B cell (primary cell): ENCODE results near the gene IL20RB. TPM values are rescaled to one million over a fixed set of nuclear protein-coding genes. Genes with fewer than 3 reads are reported as not detected.

ENCODE experiments used
- ATAC-seq: fragments of 200-7000 bp; cut with Tn5 transposase; one replicate; pipeline ENCODE4 v1.10.0; 2021; ENCODE audit warnings: low read depth, mild to moderate bottlenecking, moderate number of reproducible peaks, moderate library complexity
- CTCF ChIA-PET: fragments of 350-600 bp; sonication (Branson Sonifier 250); formaldehyde crosslinking; loops from one replicate; lab custom pipeline; 2021; ENCODE audit warnings: antibody characterized with exemption, inconsistent platforms; lab: Charles Lee
- POLR2A ChIA-PET: fragments of 350-600 bp; sonication (Branson Sonifier 250); formaldehyde crosslinking; loops from one replicate; lab custom pipeline; 2021; ENCODE audit warnings: antibody characterized with exemption; lab: Charles Lee
- DNase-seq: peaks from one replicate; pipeline ENCODE4 v3.0.0; 2013
- H2AFZ ChIP-seq: 2 replicates; pipeline ENCODE4 v1.6.1; 2012; ENCODE audit warnings: mild to moderate bottlenecking, low read depth, low read length; ENCODE audit not compliant: insufficient read depth, poor library complexity, severe bottlenecking
- H3K27ac ChIP-seq, 2 donors: 1 replicate in 1 of 2; 2 replicates in 1 of 2; pipeline ENCODE4 v1.5.1; 2012 to 2013; ENCODE audit warnings: low read length in 2 of 2, mild to moderate bottlenecking in 2 of 2, moderate library complexity in 1 of 2
- H3K27me3 ChIP-seq, 4 experiments: fragments of 200-600 bp in 1 of 4; sonication (generic) in 1 of 4; replicated peaks in 1 of 4; 1 replicate in 2 of 4; 2 replicates in 2 of 4; pipeline versions ENCODE4 v1.6.1 to v1.7.0; 2013 to 2016; ENCODE audit warnings: low read length in 3 of 4, mild to moderate bottlenecking in 2 of 4, mixed read lengths in 1 of 4, moderate library complexity in 1 of 4; ENCODE audit not compliant: insufficient read depth in 4 of 4, control insufficient read depth in 3 of 4; ENCODE audit errors: control extremely low read depth in 1 of 4
- H3K36me3 ChIP-seq, 2 experiments: replicated peaks in 1 of 2; 1 replicate in 1 of 2; 2 replicates in 1 of 2; pipeline versions ENCODE4 v1.6.1 to v1.7.1; 2013; ENCODE audit warnings: low read length in 1 of 2; ENCODE audit not compliant: insufficient read depth in 2 of 2, control insufficient read depth in 1 of 2; ENCODE audit errors: control extremely low read depth in 1 of 2, extremely low read depth in 1 of 2
- H3K4me1 ChIP-seq, 2 donors: fragments of 200-600 bp in 1 of 2; sonication (generic) in 1 of 2; 1 replicate in 1 of 2; 2 replicates in 1 of 2; pipeline versions ENCODE4 v1.5.1 to v1.6.1; 2013 to 2017; ENCODE audit warnings: low read length in 2 of 2; ENCODE audit not compliant: control insufficient read depth in 2 of 2, insufficient read depth in 2 of 2
- H3K4me2 ChIP-seq: replicated peaks from 2 replicates; pipeline ENCODE3; 2012; ENCODE audit warnings: mild to moderate bottlenecking, low read depth, low read length; ENCODE audit not compliant: poor library complexity, severe bottlenecking
- H3K4me3 ChIP-seq, 5 experiments: fragments of 200-600 bp in 1 of 5; sonication (generic) in 1 of 5; 1 replicate in 3 of 5; 2 replicates in 2 of 5; pipeline versions ENCODE4 v1.5.1 to v1.7.0; 2011 to 2016; ENCODE audit warnings: low read length in 4 of 5, mild to moderate bottlenecking in 4 of 5, low read depth in 2 of 5, control low read depth in 1 of 5, moderate library complexity in 1 of 5; ENCODE audit not compliant: insufficient read depth in 1 of 5; ENCODE audit errors: control extremely low read depth in 1 of 5, extremely low read depth in 1 of 5
- H3K79me2 ChIP-seq: fragments of 200-600 bp; sonication (generic); one replicate; pipeline ENCODE4 v1.6.0; 2016; ENCODE audit warnings: low read length; ENCODE audit not compliant: control insufficient read depth, insufficient read depth
- H3K9ac ChIP-seq: fragments of 200-600 bp; sonication (generic); 2 replicates; pipeline ENCODE4 v1.6.1; 2017; ENCODE audit warnings: mild to moderate bottlenecking, low read length, moderate library complexity
- H3K9me3 ChIP-seq, 3 donors: one replicate each; pipeline versions ENCODE4 v1.6.1 to v1.7.1; 2013; ENCODE audit warnings: low read length in 2 of 3; ENCODE audit not compliant: control insufficient read depth in 2 of 3, insufficient read depth in 1 of 3; ENCODE audit errors: control extremely low read depth in 1 of 3
- H4K20me1 ChIP-seq: 2 replicates; pipeline ENCODE4 v1.6.0; 2012; ENCODE audit warnings: mild to moderate bottlenecking, low read length; ENCODE audit not compliant: insufficient read depth, control insufficient read depth, poor library complexity, severe bottlenecking
- H3K27ac Mint-ChIP-seq: one replicate; pipeline ENCODE4 v1.8.0; 2021; ENCODE audit warnings: mixed read lengths
- H3K27me3 Mint-ChIP-seq: one replicate; pipeline ENCODE4 v1.8.0; 2021; ENCODE audit warnings: mixed read lengths
- H3K4me1 Mint-ChIP-seq: one replicate; pipeline ENCODE4 v1.8.0; 2021; ENCODE audit warnings: mixed read lengths
- H3K4me3 Mint-ChIP-seq: one replicate; pipeline ENCODE4 v1.8.0; 2021; ENCODE audit warnings: mixed read lengths
- H3K9me3 Mint-ChIP-seq: one replicate; pipeline ENCODE4 v1.8.0; 2022; ENCODE audit warnings: mixed read lengths; ENCODE audit not compliant: insufficient read depth
- EZH2 ChIP-seq: IDR thresholded peaks from 2 replicates; pipeline ENCODE4 v1.6.1; 2012; ENCODE audit warnings: borderline replicate concordance, low read depth, mild to moderate bottlenecking, moderate library complexity, low read length; ENCODE audit not compliant: insufficient read depth, poor library complexity, severe bottlenecking
- WGBS: methylation state at CpG from one replicate; pipeline ENCODE4 v1.1.5; 2013; ENCODE audit warnings: missing lambda C conversion rate; ENCODE audit not compliant: insufficient coverage; 5-methylcytosine and 5-hydroxymethylcytosine counted together
- intact Hi-C: fragments of 100-400 bp; cut with micrococcal nuclease; formaldehyde crosslinking; loops from one replicate; pipeline ENCODE4 v1.10.0; 2022
- polyA plus RNA-seq: library from polyadenylated mRNA; depleted of rRNA; stranded (reverse); fragments of >200 nt; gene quantifications from 2 replicates; pipeline ENCODE4 v1.2.3, GENCODE V29; 2012
- total RNA-seq, 2 donors: library from RNA; stranded (reverse); fragments of 120-200 nt in 1 of 2; gene quantifications; 1 replicate in 1 of 2; 2 replicates in 1 of 2; pipeline versions ENCODE4 v1.2.3 to v1.2.4, GENCODE V29; 2013 to 2022
- TF ChIP-seq, protein P1 (sequence below): fragments of 200-600 bp; IDR thresholded peaks from one replicate; pipeline ENCODE4 v1.8.0; 2022; ENCODE audit warnings: antibody characterized with exemption, mild to moderate bottlenecking

Gene IL20RB
- total and polyA plus RNA-seq, 2 donors (not counting 1 experiment from before 2014, with no cell fraction given): 0.22 to 0.84 TPM

DNA sequence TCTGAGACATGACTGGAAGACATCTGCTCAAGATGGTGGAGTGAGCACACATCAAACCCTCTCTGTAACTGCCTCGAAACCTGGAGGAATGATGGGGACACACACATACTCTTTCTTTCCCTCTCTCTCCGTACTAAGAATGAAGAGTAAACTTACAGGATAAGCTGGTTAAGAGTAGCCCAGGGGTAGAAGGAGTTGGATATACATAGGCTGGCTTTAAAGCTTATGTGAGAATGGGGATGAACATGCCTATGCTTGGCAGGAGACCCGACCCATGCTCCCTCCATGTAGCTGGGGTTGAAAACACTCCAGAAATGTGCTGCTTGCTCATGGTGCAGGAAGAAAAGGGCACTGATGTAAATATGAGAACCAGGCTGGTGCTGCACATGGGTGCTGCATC is 68.9 kb downstream of the IL20RB start:
- ChIA-PET POLR2A (no interaction called here), CTCF (no interaction called here)

DNA sequence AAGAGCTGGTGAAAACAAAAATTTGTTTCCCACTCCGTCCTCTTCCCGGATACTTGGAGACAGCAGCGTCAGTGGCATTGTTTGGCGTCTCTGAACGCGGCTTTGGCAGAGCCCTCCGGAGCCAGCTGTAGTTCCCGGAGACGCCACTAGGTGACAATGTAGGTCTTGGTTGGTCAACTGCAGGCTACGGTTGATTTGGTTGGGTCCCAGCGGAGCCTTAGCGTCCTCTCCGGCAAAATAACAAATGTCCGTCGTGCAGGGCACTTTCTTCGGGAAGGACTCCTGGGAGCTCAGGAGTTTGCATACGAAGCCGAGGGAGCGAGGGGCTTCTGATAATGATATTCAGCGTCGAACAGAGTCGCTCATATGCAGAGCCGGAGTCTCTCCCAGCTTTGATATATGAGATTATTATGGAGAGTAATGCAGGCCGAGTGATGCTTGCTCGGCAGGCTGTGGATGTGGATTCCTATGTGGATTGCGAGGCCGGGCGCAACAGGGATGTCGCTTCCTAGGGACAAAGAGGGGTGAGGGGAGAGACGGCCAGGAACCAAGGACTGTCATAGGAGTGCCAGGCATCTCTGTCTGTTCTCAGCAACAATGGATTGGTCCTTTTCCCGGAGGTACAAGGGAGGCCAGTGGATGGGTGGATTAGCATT is 74.8 kb downstream of the IL20RB start:
- peaks cover 9% of the 10 kb centered on the region for H3K4me1 Mint-ChIP-seq
- no peaks in the 10 kb centered on the region for H3K9me3 Mint-ChIP-seq
- no peak overlapping the region for H3K27ac ChIP-seq
- ATAC-seq (peak; percentile 85), DNase-seq (peak; percentile 65)
- CTCF ChIA-PET: interaction anchor here (0.6 to 2.2 kb wide), 9 partner anchors 8 to 914 kb away, joined by 3 to 15 read pairs (median 4); no protein-coding TSS in a partner anchor
- H3K9ac ChIP-seq: peak overlapping the region; percentile 37
- peak overlapping the region in 3 of 5 experiments; percentile 11 to 49 (median 34) for H3K4me3 ChIP-seq
- intact Hi-C loops: loop anchor here (5.0 kb wide), 1 partner anchor 955 kb away; no protein-coding TSS in a partner anchor
- H3K27me3 Mint-ChIP-seq: peaks cover 31% of the 10 kb centered on the region
- peaks cover 0 to 25% (median 8%) of the 10 kb centered on the region in 4 experiments for H3K27me3 ChIP-seq
- WGBS: 14% methylated on average over 31 of the region's 31 CpGs
- H2AFZ ChIP-seq: peak overlapping the region; percentile 49
- H4K20me1 ChIP-seq: no peaks in the 10 kb centered on the region
- no peaks in the 10 kb centered on the region for H3K9me3 ChIP-seq
- H3K4me3 Mint-ChIP-seq: peak overlapping the region; percentile 70
- POLR2A ChIA-PET: no interaction called here
- no peak overlapping the region for H3K27ac Mint-ChIP-seq
- H3K4me1 ChIP-seq: peaks cover 7 to 10% of the 10 kb centered on the region in 2 donors
- H3K4me2 ChIP-seq: peak overlapping the region; percentile 74
- H3K36me3 ChIP-seq: no peaks in the 10 kb centered on the region
- no peak for TF ChIP-seq EZH2
- TF ChIP-seq, protein P1, sequence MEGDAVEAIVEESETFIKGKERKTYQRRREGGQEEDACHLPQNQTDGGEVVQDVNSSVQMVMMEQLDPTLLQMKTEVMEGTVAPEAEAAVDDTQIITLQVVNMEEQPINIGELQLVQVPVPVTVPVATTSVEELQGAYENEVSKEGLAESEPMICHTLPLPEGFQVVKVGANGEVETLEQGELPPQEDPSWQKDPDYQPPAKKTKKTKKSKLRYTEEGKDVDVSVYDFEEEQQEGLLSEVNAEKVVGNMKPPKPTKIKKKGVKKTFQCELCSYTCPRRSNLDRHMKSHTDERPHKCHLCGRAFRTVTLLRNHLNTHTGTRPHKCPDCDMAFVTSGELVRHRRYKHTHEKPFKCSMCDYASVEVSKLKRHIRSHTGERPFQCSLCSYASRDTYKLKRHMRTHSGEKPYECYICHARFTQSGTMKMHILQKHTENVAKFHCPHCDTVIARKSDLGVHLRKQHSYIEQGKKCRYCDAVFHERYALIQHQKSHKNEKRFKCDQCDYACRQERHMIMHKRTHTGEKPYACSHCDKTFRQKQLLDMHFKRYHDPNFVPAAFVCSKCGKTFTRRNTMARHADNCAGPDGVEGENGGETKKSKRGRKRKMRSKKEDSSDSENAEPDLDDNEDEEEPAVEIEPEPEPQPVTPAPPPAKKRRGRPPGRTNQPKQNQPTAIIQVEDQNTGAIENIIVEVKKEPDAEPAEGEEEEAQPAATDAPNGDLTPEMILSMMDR: peak; percentile 98
- no peaks in the 10 kb centered on the region for H3K79me2 ChIP-seq

More for the DNA sequence above, 68.9 kb downstream of the IL20RB start:
- DNase-seq: no peak
- Histone ChIP-seq H4K20me1 (no peaks in the 10 kb centered on the region), H3K79me2 (no peaks in the 10 kb centered on the region), H3K4me3 (no peak overlapping the region), H3K4me1 (no peaks in the 10 kb centered on the region), H3K27ac (no peak overlapping the region), H3K36me3 (no peaks in the 10 kb centered on the region), H3K4me2 (no peak overlapping the region), H3K27me3 (peaks cover 0 to 7% (median 2%) of the 10 kb centered on the region in 4 experiments), H3K9ac (no peak overlapping the region), H2AFZ (no peak overlapping the region), H3K9me3 (no peaks in the 10 kb centered on the region)
- no peaks in the 10 kb centered on the region for H3K9me3 Mint-ChIP-seq
- H3K4me3 Mint-ChIP-seq: no peak overlapping the region
- H3K27me3 Mint-ChIP-seq: peaks cover 31% of the 10 kb centered on the region
- no peak for TF ChIP-seq EZH2
- TF ChIP-seq, protein P1: no peak
- ATAC-seq: no peak
- H3K27ac Mint-ChIP-seq: no peak overlapping the region
- no peaks in the 10 kb centered on the region for H3K4me1 Mint-ChIP-seq
- 100% methylated on average over 1 of the region's 3 CpGs for WGBS
- intact Hi-C loops: no loop called here
